Right lobe of liver (tissue), 4 donors: Measurements from ENCODE around the gene GPER1.

Source experiments
- CTCF ChIP-seq, 4 donors: fragments of 200-600 bp in 3 of 4; fragments of 450-650 bp in 1 of 4; IDR thresholded peaks; one replicate each; pipeline versions ENCODE4 v1.5.1 to v1.8.0; 2016 to 2022; ENCODE audit warnings: antibody characterized with exemption in 4 of 4, mild to moderate bottlenecking in 2 of 4
- POLR2A ChIP-seq: fragments of 450-650 bp; IDR thresholded peaks from one replicate; pipeline ENCODE4 v1.6.1; 2017; ENCODE audit warnings: antibody characterized with exemption, mild to moderate bottlenecking
- donor health status: DM: no; HTN: no; CAD: no.
- donor health status: DM: no; HTN: no; CAD: no.
- donor health status: DM: no; HTN: yes; CAD: no.

GRCh38 chr7:1078985-1079384 lies 8.9 kb upstream of the GPER1 start:
- TF ChIP-seq CTCF (IDR thresholded peaks at IDR 0.05) (no peak), POLR2A (no peak)
